SK-N-MC (cell line): Measurements from ENCODE around the gene PIGO.

Source experiments
- EZH2 ChIP-seq: fragments of 200-600 bp; sonication (generic); IDR thresholded peaks from one replicate; pipeline ENCODE4 v1.6.1; 2017; ENCODE audit warnings: antibody characterized with exemption
- FOXP2 ChIP-seq: optimal IDR thresholded peaks from 2 replicates; pipeline ENCODE3; 2011; ENCODE audit warnings: mild to moderate bottlenecking, moderate library complexity; ENCODE audit not compliant: insufficient read depth; ENCODE audit errors: extremely low read length, control extremely low read depth
- POLR2AphosphoS5 ChIP-seq: IDR thresholded peaks from 2 replicates; pipeline ENCODE4 v1.6.1; 2012; ENCODE audit warnings: mild to moderate bottlenecking, low read depth, low read length, borderline replicate concordance

DNA sequence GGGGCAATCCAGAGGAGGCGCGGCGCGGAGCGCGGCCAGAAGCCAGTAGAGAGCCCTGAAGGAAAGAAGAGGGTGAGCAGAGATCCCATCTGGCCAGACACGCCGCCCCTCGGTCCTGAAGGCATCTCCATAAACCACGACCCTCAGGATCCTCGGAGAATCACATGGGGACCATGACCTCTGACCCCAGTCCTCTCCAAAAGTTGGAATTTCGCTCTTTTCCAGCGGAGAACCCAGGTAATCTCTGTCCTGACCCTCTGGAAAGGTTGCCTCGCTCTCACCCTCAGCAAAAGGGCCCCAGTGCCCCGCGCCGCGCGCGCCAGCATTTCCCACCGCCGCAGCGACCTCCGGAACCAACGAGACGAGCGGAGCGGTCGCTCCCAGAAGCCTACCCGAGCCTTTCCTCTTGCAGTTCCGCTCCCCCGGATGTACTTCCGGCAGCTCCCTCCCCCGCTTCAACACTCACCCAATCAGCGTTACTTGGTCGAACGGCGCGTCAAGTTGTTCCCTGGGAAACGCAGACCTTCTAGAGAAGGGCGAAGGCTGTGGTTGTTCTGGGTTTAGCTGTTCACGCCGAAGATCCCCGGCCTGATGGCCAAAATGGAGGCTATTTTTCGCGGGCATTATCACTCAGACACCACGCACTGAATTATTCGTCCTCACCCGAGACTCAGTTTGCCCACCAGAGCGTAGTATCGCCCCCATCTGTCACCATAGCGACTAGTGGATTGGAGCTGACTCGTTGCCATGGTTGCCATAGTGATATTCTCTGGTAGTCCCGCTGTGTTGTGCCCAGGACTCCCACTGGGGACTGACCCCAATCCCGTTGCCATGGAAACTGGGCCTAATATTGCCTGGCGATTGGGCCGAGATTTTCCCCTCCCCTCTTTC is 6.6 kb upstream of the PIGO start, which contains the start of gene STOML2:
- peak; percentile 89 for TF ChIP-seq POLR2AphosphoS5
- TF ChIP-seq EZH2, result no peak
- peak; percentile 31 for TF ChIP-seq FOXP2
